ENCODE data around the gene RNF167.

- TF ChIP-seq CTCF (optimal IDR thresholded peaks at IDR 0.05 in 1 of 3, IDR thresholded peaks at IDR 0.05 in 1 of 3, conservative IDR thresholded peaks at IDR 0.05 in 1 of 3; ENCODE audit: extremely low read depth in 1 of 3, insufficient read depth in 2 of 3, low read length in 3 of 3) (no peak), EZH2 (IDR thresholded peaks at IDR 0.05; ENCODE audit: low read length) (no peak)
Observed at GRCh38 chr17:4945176-4945943, 5.3 kb downstream of the RNF167 start.

Data from keratinocyte (primary cell).